ENCODE data around the gene FAF1.
"Not testable (repeated sequence)": the region's sequence is repeated elsewhere in the genome, so short reads cannot be mapped to it uniquely, and the experiment has no call there.

Gene FAF1

GRCh38 chr1:50720457-50721053 lies 239.5 kb downstream of the FAF1 start:
- TF ChIP-seq CTCF (IDR thresholded peaks at IDR 0.05; ENCODE audit: low read depth, low read length): no peak
- no peak for DNase-seq (ENCODE audit: extremely low read depth, low read depth)

- TF ChIP-seq CTCF (IDR thresholded peaks at IDR 0.05; ENCODE audit: low read depth, low read length): no peak
- no peak for DNase-seq (ENCODE audit: extremely low read depth, low read depth)
These were observed 240.9 kb downstream of the FAF1 start for GRCh38 chr1:50719126-50719525.

GRCh38 chr1:50717327-50717726 lies 242.7 kb downstream of the FAF1 start:
- no peak for TF ChIP-seq CTCF (IDR thresholded peaks at IDR 0.05; ENCODE audit: low read depth, low read length)

GRCh38 chr1:50716455-50716854 lies 243.6 kb downstream of the FAF1 start:
- not testable (repeated sequence) for DNase-seq (ENCODE audit: extremely low read depth, low read depth)

More at GRCh38 chr1:50717327-50717726, 242.7 kb downstream of the FAF1 start:
- no peak for DNase-seq (ENCODE audit: extremely low read depth, low read depth)

GRCh38 chr1:50710099-50710498 lies 250.0 kb downstream of the FAF1 start:
- no peak for TF ChIP-seq CTCF (IDR thresholded peaks at IDR 0.05; ENCODE audit: low read depth, low read length)

GRCh38 chr1:50707824-50708223 lies 252.2 kb downstream of the FAF1 start:
- no peak for DNase-seq (ENCODE audit: extremely low read depth, low read depth)
- no peak for TF ChIP-seq CTCF (IDR thresholded peaks at IDR 0.05; ENCODE audit: low read depth, low read length)

More at GRCh38 chr1:50710099-50710498, 250.0 kb downstream of the FAF1 start:
- no peak for DNase-seq (ENCODE audit: extremely low read depth, low read depth)

- DNase-seq (ENCODE audit: extremely low read depth, low read depth): no peak
- no peak for TF ChIP-seq CTCF (IDR thresholded peaks at IDR 0.05; ENCODE audit: low read depth, low read length)
These were observed 254.4 kb downstream of the FAF1 start for GRCh38 chr1:50705699-50706098.

- DNase-seq (ENCODE audit: extremely low read depth, low read depth): no peak
- no peak for TF ChIP-seq CTCF (IDR thresholded peaks at IDR 0.05; ENCODE audit: low read depth, low read length)
These were observed 255.0 kb downstream of the FAF1 start for GRCh38 chr1:50705041-50705440.
